GM12878 (cell line): Measurements from ENCODE around the gene TMEM132C. TPM values are rescaled to one million over a fixed set of nuclear protein-coding genes. Genes with fewer than 3 reads are reported as not detected.

Source experiments
- ATAC-seq: fragments of 200-7000 bp; cut with Tn5 transposase; 3 replicates; pipeline ENCODE4 v1.9.1; 2020; ENCODE audit warnings: mild to moderate bottlenecking, moderate library complexity
- BruUV-seq: library from RNA; stranded (reverse); fragments of 400-500 nt; replicated peaks from 2 replicates; lab custom pipeline; 2021; lab: Mats Ljungman, UMichigan
- CTCF ChIA-PET: fragments of 300-600 bp; sonication (Branson Sonifier 250); formaldehyde crosslinking; extraction: SDS; loops from one replicate; lab custom pipeline; 2021; ENCODE audit warnings: inconsistent platforms; lab: Yijun Ruan, JAX
- POLR2A ChIA-PET: fragments of 350-600 bp; formaldehyde crosslinking; extraction: SDS; loops from one replicate; lab custom pipeline; 2021; ENCODE audit warnings: inconsistent platforms; lab: Charles Lee
- RAD21 ChIA-PET: fragments of 300-600 bp; sonication (Branson Sonifier 250); formaldehyde crosslinking; loops from one replicate; lab custom pipeline; 2023; ENCODE audit warnings: antibody characterized with exemption; ENCODE audit not compliant: unreplicated experiment; lab: Charles Lee
- SMC1A ChIA-PET: fragments of 300-600 bp; sonication (Branson Sonifier 250); formaldehyde crosslinking; loops from one replicate; lab custom pipeline; 2023; ENCODE audit not compliant: unreplicated experiment, uncharacterized antibody; lab: Charles Lee
- DNase-seq: peaks from one replicate; pipeline ENCODE4 v3.0.0-alpha.2; 2011; ENCODE audit warnings: low read depth, low spot score
- FAIRE-seq: peaks from 3 replicates; lab custom pipeline; 2011; peaks lifted over from hg19 to GRCh38; lab: Jason Lieb, UNC
- H2AFZ ChIP-seq: 2 replicates; pipeline ENCODE4 v1.6.0; 2011; ENCODE audit warnings: low read depth, low read length, control low read depth; ENCODE audit not compliant: control insufficient read depth
- H3K27ac ChIP-seq: 2 replicates; pipeline ENCODE4 v1.5.1; 2011; ENCODE audit warnings: control low read depth; ENCODE audit not compliant: control insufficient read depth, insufficient read depth
- H3K27me3 ChIP-seq, 2 experiments: replicated peaks in 1 of 2; 2 replicates each; pipeline versions ENCODE4 v1.6.0 to v1.6.1; 2011; ENCODE audit warnings: low read length in 1 of 2; ENCODE audit not compliant: control insufficient read depth in 2 of 2, insufficient read depth in 2 of 2
- H3K36me3 ChIP-seq, 2 experiments: 2 replicates each; pipeline ENCODE4 v1.5.1; 2011; ENCODE audit warnings: low read length in 1 of 2; ENCODE audit not compliant: control insufficient read depth in 2 of 2, insufficient read depth in 2 of 2
- H3K4me1 ChIP-seq: 2 replicates; pipeline ENCODE4 v1.6.1; 2011; ENCODE audit warnings: mild to moderate bottlenecking, low read length, moderate library complexity, mixed read lengths; ENCODE audit not compliant: control insufficient read depth, insufficient read depth
- H3K4me2 ChIP-seq: 2 replicates; pipeline ENCODE4 v1.6.0; 2011; ENCODE audit warnings: control low read depth; ENCODE audit not compliant: control insufficient read depth, insufficient read depth
- H3K4me3 ChIP-seq: fragments of 200-600 bp; sonication (generic); 2 replicates; pipeline ENCODE4 v1.5.1; 2016
- H3K79me2 ChIP-seq: 2 replicates; pipeline ENCODE4 v1.6.0; 2011; ENCODE audit warnings: low read length; ENCODE audit not compliant: control insufficient read depth, insufficient read depth
- H3K9ac ChIP-seq: 2 replicates; pipeline ENCODE4 v1.8.0; 2011; ENCODE audit warnings: low read length, control low read depth, mixed read lengths; ENCODE audit not compliant: control insufficient read depth, insufficient read depth
- H3K9me3 ChIP-seq: replicated peaks from 3 replicates; pipeline ENCODE4 v1.5.1; 2011; ENCODE audit warnings: mild to moderate bottlenecking, low read length; ENCODE audit not compliant: control insufficient read depth, insufficient read depth
- H4K20me1 ChIP-seq: 2 replicates; pipeline ENCODE4 v1.6.0; 2011; ENCODE audit not compliant: control insufficient read depth, insufficient read depth
- CHD2 ChIP-seq: IDR thresholded peaks from 2 replicates; pipeline ENCODE4 v1.6.1; 2011; ENCODE audit warnings: low read depth, low read length, improper control_type of control experiment, borderline replicate concordance
- CREM ChIP-seq: IDR thresholded peaks from 2 replicates; pipeline ENCODE4 v1.6.1; 2014; ENCODE audit warnings: antibody characterized with exemption, low read depth
- ETV6 ChIP-seq, 2 experiments: fragments of 450-650 bp in 1 of 2; IDR thresholded peaks in 1 of 2; conservative IDR thresholded peaks in 1 of 2; 2 replicates each; pipeline ENCODE4 v1.6.1; 2014; ENCODE audit warnings: antibody characterized with exemption in 1 of 2, borderline replicate concordance in 1 of 2, low read depth in 1 of 2, mild to moderate bottlenecking in 1 of 2, moderate library complexity in 1 of 2
- HDAC6 ChIP-seq: fragments of 200-600 bp; sonication (generic); IDR thresholded peaks from one replicate; pipeline ENCODE4 v1.8.0; 2017; ENCODE audit warnings: antibody characterized with exemption; ENCODE audit not compliant: unreplicated experiment
- IRF3 ChIP-seq: fragments of 450-650 bp; IDR thresholded peaks from 2 replicates; pipeline ENCODE4 v1.6.1; 2014; ENCODE audit warnings: mild to moderate bottlenecking
- JUND ChIP-seq: IDR thresholded peaks from 2 replicates; pipeline ENCODE4 v1.6.1; 2012; ENCODE audit warnings: low read depth, mild to moderate bottlenecking, low read length, improper control_type of control experiment, moderate library complexity
- MXI1 ChIP-seq: fragments of 150-350 bp; IDR thresholded peaks from 2 replicates; pipeline ENCODE4 v1.6.1; 2011; ENCODE audit warnings: low read depth, mild to moderate bottlenecking, inconsistent platforms, low read length, improper control_type of control experiment
- MYC ChIP-seq: IDR thresholded peaks from 2 replicates; pipeline ENCODE4 v1.6.1; 2011; ENCODE audit warnings: mild to moderate bottlenecking, low read length, moderate library complexity, inconsistent platforms; ENCODE audit not compliant: insufficient read depth, insufficient replicate concordance, insufficient read length, severe bottlenecking
- PAX8 ChIP-seq: fragments of 450-650 bp; IDR thresholded peaks from 2 replicates; pipeline ENCODE4 v1.6.1; 2017; ENCODE audit warnings: mild to moderate bottlenecking, moderate library complexity
- PKNOX1 ChIP-seq: fragments of 450-650 bp; IDR thresholded peaks from 2 replicates; pipeline ENCODE4 v1.6.1; 2016; ENCODE audit warnings: mild to moderate bottlenecking
- RAD21 ChIP-seq: IDR thresholded peaks from 2 replicates; pipeline ENCODE4 v1.6.1; 2011; ENCODE audit warnings: mild to moderate bottlenecking, low read depth, low read length, moderate library complexity; ENCODE audit not compliant: insufficient read depth
- RELB ChIP-seq: fragments of 450-650 bp; IDR thresholded peaks from 2 replicates; pipeline ENCODE4 v1.6.1; 2017; ENCODE audit warnings: low read depth, mild to moderate bottlenecking, moderate library complexity
- SIX5 ChIP-seq: IDR thresholded peaks from 2 replicates; pipeline ENCODE4 v1.6.1; 2011; ENCODE audit warnings: mild to moderate bottlenecking, low read depth, low read length, moderate library complexity; ENCODE audit not compliant: severe bottlenecking
- SMARCA5 ChIP-seq: fragments of 450-650 bp; IDR thresholded peaks from 2 replicates; pipeline ENCODE4 v1.6.1; 2017; ENCODE audit warnings: mild to moderate bottlenecking
- YBX1 ChIP-seq: fragments of 450-650 bp; IDR thresholded peaks from 2 replicates; pipeline ENCODE4 v1.6.1; 2016; ENCODE audit warnings: antibody characterized with exemption
- ZBTB11 ChIP-seq: fragments of 450-650 bp; formaldehyde crosslinking; IDR thresholded peaks from 2 replicates; pipeline ENCODE4 v1.5.0; 2022; ENCODE audit warnings: mild to moderate bottlenecking, missing genetic modification characterization
- ZNF384 ChIP-seq: IDR thresholded peaks from 2 replicates; pipeline ENCODE4 v1.6.1; 2012; ENCODE audit warnings: low read depth, mild to moderate bottlenecking, low read length, improper control_type of control experiment, borderline replicate concordance
- WGBS: methylation state at CpG from one replicate; pipeline ENCODE4 v1.1.6; 2016; ENCODE audit warnings: low lambda C conversion rate; ENCODE audit not compliant: insufficient replicate concordance, insufficient coverage; ENCODE audit errors: missing lambda C conversion rate; 5-methylcytosine and 5-hydroxymethylcytosine counted together
- in situ Hi-C: fragments of 300-500 bp; cut with MboI; formaldehyde crosslinking; loops from 9 replicates; pipeline ENCODE4 v1.14.3; 2018; ENCODE audit warnings: mixed read lengths
- intact Hi-C: fragments of 100-400 bp; cut with micrococcal nuclease; formaldehyde crosslinking; loops from one replicate; pipeline ENCODE4 v1.14.2; 2022; ENCODE audit not compliant: unreplicated experiment
- polyA plus RNA-seq, 11 experiments: library from polyadenylated mRNA; depleted of rRNA in 4 of 11; unstranded in 6 of 11; stranded (reverse) in 5 of 11; fragments of >200 nt; fragmentation: Nextera tagmentation in 4 of 11; fragmentation: Illumina TruSeq in 1 of 11; extraction: Ambion mirVana in 4 of 11; extraction: Trizol in 1 of 11; gene quantifications; 1 replicate in 1 of 11; 2 replicates in 10 of 11; pipeline versions ENCODE4 v1.2.1 to v1.2.3, GENCODE V29; 2011 to 2016; ENCODE audit warnings: inconsistent platforms in 2 of 11, missing spikeins in 2 of 11, low read depth in 1 of 11
- total RNA-seq, 4 experiments: library from RNA; depleted of rRNA in 3 of 4; stranded (reverse); fragments of >200 nt in 3 of 4; fragmentation: Illumina TruSeq in 1 of 4; extraction: Trizol in 1 of 4; gene quantifications; 2 replicates each; pipeline versions ENCODE4 v1.2.1 to v1.2.3, GENCODE V29; 2013 to 2021

Gene TMEM132C
- total and polyA plus RNA-seq, 10 of the 15 experiments (the other 5 are each of a cell fraction or from before 2014, with no cell fraction given): not detected

GRCh38 chr12:128339126-128339520 is 72.2 kb downstream of the TMEM132C start:
- ChIA-PET SMC1A (no interaction called here), RAD21 (no interaction called here), CTCF (no interaction called here), POLR2A (no interaction called here)
- Histone ChIP-seq H3K79me2 (no peaks in the 10 kb centered on the region), H2AFZ (no peak overlapping the region), H3K27ac (no peak overlapping the region), H3K9ac (no peak overlapping the region), H3K9me3 (no peaks in the 10 kb centered on the region), H3K4me3 (no peak overlapping the region), H3K4me2 (no peak overlapping the region), H3K36me3 (no peaks in the 10 kb centered on the region), H3K4me1 (no peaks in the 10 kb centered on the region), H3K27me3 (no peaks in the 10 kb centered on the region), H4K20me1 (no peaks in the 10 kb centered on the region; the same call in 1 of the 2 replicates)
- FAIRE-seq (no peak), ATAC-seq (no peak), DNase-seq (no peak)
- TF ChIP-seq ZBTB11 (CRISPR knock-in tag) (no peak), MXI1 (no peak), CREM (no peak), SMARCA5 (no peak), JUND (no peak), YBX1 (no peak), RAD21 (no peak), CHD2 (no peak), RELB (no peak), PKNOX1 (no peak), ZNF384 (no peak), IRF3 (no peak), SIX5 (no peak), ETV6 (conservative IDR thresholded peaks at IDR 0.05 in 1 of 2, IDR thresholded peaks at IDR 0.05 in 1 of 2; ENCODE audit: borderline replicate concordance in 1 of 2, low read depth in 1 of 2) (no peak), PAX8 (no peak), MYC (no peak), HDAC6 (no peak)
- intact Hi-C loops (no loop called here), in situ Hi-C loops (no loop called here)
- BruUV-seq: no TSS peak
- WGBS: 51% methylated on average over 6 of the region's 6 CpGs
